ENCODE results near the gene IQCE.
"Not testable (repeated sequence)": the region's sequence is repeated elsewhere in the genome, so short reads cannot be mapped to it uniquely, and the experiment has no call there.

DNA sequence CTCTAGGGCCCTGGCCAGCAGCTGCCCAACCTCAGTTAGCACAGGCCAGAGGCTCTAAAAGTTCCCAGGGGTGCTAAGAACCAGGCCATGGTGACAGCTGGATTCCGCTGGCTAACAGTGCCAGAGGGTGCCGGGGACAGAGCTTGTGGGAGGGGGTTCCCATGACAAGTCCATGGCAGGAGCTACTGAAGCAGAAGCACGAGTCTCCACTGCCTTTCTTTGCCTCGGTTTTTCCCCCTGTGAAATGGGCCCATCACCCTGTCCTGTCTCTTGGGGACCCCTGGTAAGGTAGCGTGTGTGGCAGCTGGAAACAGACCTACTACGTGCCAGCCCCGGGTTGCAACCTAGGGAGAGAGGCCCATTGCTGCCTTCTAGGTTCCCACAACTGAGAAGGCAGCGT is 26.0 kb upstream of the IQCE start:
- TF ChIP-seq POLR2AphosphoS5 (IDR thresholded peaks at IDR 0.05) = not testable (repeated sequence)
- TF ChIP-seq, protein P1, sequence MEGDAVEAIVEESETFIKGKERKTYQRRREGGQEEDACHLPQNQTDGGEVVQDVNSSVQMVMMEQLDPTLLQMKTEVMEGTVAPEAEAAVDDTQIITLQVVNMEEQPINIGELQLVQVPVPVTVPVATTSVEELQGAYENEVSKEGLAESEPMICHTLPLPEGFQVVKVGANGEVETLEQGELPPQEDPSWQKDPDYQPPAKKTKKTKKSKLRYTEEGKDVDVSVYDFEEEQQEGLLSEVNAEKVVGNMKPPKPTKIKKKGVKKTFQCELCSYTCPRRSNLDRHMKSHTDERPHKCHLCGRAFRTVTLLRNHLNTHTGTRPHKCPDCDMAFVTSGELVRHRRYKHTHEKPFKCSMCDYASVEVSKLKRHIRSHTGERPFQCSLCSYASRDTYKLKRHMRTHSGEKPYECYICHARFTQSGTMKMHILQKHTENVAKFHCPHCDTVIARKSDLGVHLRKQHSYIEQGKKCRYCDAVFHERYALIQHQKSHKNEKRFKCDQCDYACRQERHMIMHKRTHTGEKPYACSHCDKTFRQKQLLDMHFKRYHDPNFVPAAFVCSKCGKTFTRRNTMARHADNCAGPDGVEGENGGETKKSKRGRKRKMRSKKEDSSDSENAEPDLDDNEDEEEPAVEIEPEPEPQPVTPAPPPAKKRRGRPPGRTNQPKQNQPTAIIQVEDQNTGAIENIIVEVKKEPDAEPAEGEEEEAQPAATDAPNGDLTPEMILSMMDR (IDR thresholded peaks at IDR 0.05) = not testable (repeated sequence)
